Measurements from ENCODE around the gene HNRNPH1. TPM values are rescaled to one million over a fixed set of nuclear protein-coding genes. Genes with fewer than 3 reads are reported as not detected.

HNRNPH1 gene
- total and polyA plus RNA-seq, 9 donors: 243 to 679 (median 513) TPM

DNA sequence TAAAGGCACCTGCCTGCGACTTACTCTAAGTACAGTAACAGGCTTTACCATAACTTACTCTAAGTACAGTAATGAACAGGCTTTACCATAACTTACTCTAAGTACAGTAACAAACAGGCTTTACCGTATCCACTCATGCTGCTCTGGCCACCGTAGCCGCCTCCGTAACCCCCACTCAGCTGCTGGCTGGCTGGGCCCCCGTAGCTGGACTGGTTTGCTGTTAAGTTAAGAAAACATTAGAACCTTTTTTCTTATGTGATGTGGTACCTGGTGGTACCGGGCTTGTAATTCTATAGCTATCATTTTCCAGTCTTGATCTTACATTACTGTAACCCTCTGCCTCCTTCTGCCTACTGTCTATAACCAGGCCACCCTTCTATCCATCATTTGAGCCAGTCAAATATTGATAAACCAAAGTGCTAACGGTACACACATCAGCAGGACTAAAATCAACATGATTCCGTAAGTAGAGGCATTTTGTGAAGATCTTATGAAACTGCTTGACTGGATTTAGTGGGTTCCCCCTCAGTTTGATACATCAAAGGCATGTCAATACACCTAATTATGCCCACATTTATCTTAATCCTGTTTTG lies 7.4 kb downstream of the HNRNPH1 start:
- DNase-seq: peak in 1 of 5 donors; percentile 25
- intact Hi-C loops (cut with DNase I): loop anchor here in 1 of 4 donors (10.0 kb wide), 1 partner anchor 61 kb away; the partner anchor contains the start of gene RUFY1
- no peaks in the 10 kb centered on the region for H3K27me3 ChIP-seq
- no peaks in the 10 kb centered on the region for H3K9me3 ChIP-seq
- no peak overlapping the region for H3K4me3 ChIP-seq
- H3K27ac ChIP-seq: no peak overlapping the region
- H3K4me1 ChIP-seq (ENCODE audit: insufficient read depth): peaks cover 4% of the 10 kb centered on the region
- H3K36me3 ChIP-seq: no peaks in the 10 kb centered on the region
- no peak for TF ChIP-seq POLR2A (IDR thresholded peaks at IDR 0.05)
- no peak for TF ChIP-seq EP300 (IDR thresholded peaks at IDR 0.05)
- TF ChIP-seq CTCF (IDR thresholded peaks at IDR 0.05): no peak
- WGBS, 3 donors: 59 to 69% (median 64%) methylated on average over 9 of the region's 9 CpGs

DNA sequence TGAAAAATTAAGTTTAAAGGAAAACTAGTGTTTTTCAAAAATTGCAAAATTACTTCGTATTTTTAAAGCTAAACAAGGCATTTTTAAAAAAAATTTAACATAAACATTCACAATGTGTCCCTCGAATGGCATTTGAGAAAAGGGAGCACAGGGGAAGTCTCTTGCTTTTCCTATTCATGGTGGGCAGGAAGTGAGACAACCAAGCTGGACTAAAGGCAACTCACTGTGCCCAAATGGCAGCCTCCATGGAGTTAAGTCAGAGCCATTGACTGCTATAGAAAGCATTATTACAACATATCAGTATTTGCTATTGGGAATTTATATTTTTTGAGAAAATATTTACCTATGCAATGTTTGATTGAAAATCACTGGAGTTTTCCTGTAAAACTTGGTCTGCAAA lies 8.3 kb downstream of the HNRNPH1 start:
- WGBS, 3 donors: 12 to 31% (median 19%) methylated on average over 2 of the region's 2 CpGs
- intact Hi-C loops (cut with DNase I): loop anchor here in 1 of 4 donors (10.0 kb wide), 1 partner anchor 60 kb away; the partner anchor contains the start of gene RUFY1
- Histone ChIP-seq H3K9me3 (no peaks in the 10 kb centered on the region), H3K4me1 (ENCODE audit: insufficient read depth) (no peaks in the 10 kb centered on the region), H3K36me3 (no peaks in the 10 kb centered on the region), H3K27me3 (no peaks in the 10 kb centered on the region), H3K4me3 (no peak overlapping the region), H3K27ac (no peak overlapping the region)
- no peak for TF ChIP-seq EP300 (IDR thresholded peaks at IDR 0.05)
- TF ChIP-seq POLR2A (IDR thresholded peaks at IDR 0.05): no peak
- TF ChIP-seq CTCF (IDR thresholded peaks at IDR 0.05): no peak
- no peak for DNase-seq

DNA sequence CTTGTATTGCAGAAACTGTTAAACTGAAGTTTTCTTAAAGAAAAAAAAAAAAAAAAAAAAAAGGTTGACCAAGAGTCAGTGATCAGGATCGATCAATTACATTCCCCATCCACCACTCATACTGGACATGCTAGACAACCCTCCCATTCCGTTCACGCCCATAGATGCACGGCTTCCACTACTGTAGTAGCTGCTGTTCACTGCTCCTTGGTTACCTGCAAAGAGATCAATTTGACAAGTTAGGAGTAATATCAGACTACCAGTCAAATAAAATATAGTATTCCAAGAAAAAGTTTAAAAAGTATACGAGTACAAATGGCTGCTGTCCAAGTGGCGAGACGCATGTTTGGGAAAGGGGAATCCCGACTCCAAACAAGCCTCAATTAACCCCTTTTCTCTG lies 8.7 kb downstream of the HNRNPH1 start:
- H3K27ac ChIP-seq: no peak overlapping the region
- DNase-seq: peak in 1 of 5 donors; percentile 21
- H3K9me3 ChIP-seq: no peaks in the 10 kb centered on the region
- no peaks in the 10 kb centered on the region for H3K4me1 ChIP-seq (ENCODE audit: insufficient read depth)
- H3K4me3 ChIP-seq: no peak overlapping the region
- intact Hi-C loops (cut with DNase I): loop anchor here in 1 of 4 donors (10.0 kb wide), 1 partner anchor 60 kb away; the partner anchor contains the start of gene RUFY1
- no peaks in the 10 kb centered on the region for H3K36me3 ChIP-seq
- no peaks in the 10 kb centered on the region for H3K27me3 ChIP-seq
- TF ChIP-seq POLR2A (IDR thresholded peaks at IDR 0.05): no peak
- TF ChIP-seq CTCF (IDR thresholded peaks at IDR 0.05): no peak
- TF ChIP-seq EP300 (IDR thresholded peaks at IDR 0.05): no peak
- WGBS, 3 donors: 37 to 48% (median 48%) methylated on average over 8 of the region's 8 CpGs

DNA sequence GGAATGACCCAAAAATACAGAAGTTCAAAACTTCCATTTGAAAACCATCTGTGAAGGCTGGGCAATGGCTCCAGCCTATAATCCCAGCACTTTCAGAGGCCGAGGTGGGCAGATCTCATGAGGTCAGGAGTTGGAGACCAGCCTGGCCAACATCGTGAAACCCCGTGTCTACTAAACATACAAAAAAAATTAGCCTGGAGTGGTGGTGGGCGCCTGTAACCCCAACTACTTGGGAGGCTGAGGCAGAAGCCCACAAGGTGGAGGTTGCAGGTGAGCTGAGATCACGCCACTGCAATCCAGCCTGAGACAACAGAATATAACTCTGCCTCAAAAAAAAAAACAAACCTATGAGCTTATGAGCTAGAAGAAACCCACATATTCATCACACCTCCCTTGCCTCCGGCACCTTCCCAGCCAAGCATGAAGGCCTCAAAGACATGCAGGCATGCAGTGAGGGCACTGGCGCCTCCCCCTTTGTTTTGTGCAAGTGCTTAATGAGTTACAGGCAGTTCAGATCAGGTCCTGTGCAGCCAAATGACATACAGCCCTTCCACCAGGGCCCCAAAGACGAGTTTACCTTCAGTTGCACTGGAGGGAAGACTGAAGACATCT lies 9.9 kb downstream of the HNRNPH1 start:
- intact Hi-C loops (cut with DNase I): loop anchor here in 1 of 4 donors (10.0 kb wide), 1 partner anchor 59 kb away; the partner anchor contains the start of gene RUFY1
- DNase-seq: peak in 1 of 5 donors; percentile 35
- Histone ChIP-seq H3K36me3 (no peaks in the 10 kb centered on the region), H3K4me3 (no peak overlapping the region), H3K27ac (no peak overlapping the region), H3K27me3 (no peaks in the 10 kb centered on the region), H3K9me3 (no peaks in the 10 kb centered on the region), H3K4me1 (ENCODE audit: insufficient read depth) (no peaks in the 10 kb centered on the region)
- TF ChIP-seq POLR2A (IDR thresholded peaks at IDR 0.05) (no peak), EP300 (IDR thresholded peaks at IDR 0.05) (no peak), CTCF (IDR thresholded peaks at IDR 0.05) (no peak)
- 55 to 78% (median 69%) methylated on average over 8 of the region's 8 CpGs for WGBS, 3 donors
